HCT116 (cell line): Measurements from ENCODE around the gene LAMB4.

Experiments used
- CTCF ChIP-seq, 3 experiments: fragments of 200-600 bp in 1 of 3; sonication (generic) in 1 of 3; IDR thresholded peaks in 2 of 3; conservative IDR thresholded peaks in 1 of 3; 2 replicates each; pipeline ENCODE4 v1.5.1; 2012 to 2017; ENCODE audit warnings: low read depth in 2 of 3, low read length in 2 of 3, antibody characterized with exemption in 1 of 3, borderline replicate concordance in 1 of 3, control low read depth in 1 of 3, mild to moderate bottlenecking in 1 of 3, mixed read lengths in 1 of 3, mixed run types in 1 of 3, moderate library complexity in 1 of 3; ENCODE audit not compliant: insufficient read depth in 1 of 3
- EGR1 ChIP-seq: IDR thresholded peaks from 2 replicates; pipeline ENCODE4 v1.6.1; 2012; ENCODE audit warnings: low read depth
- ELF1 ChIP-seq: IDR thresholded peaks from 2 replicates; pipeline ENCODE4 v1.6.1; 2012; ENCODE audit warnings: low read depth, borderline replicate concordance
- EZH2 ChIP-seq: fragments of 200-600 bp; sonication (generic); IDR thresholded peaks from 2 replicates; pipeline ENCODE4 v1.6.1; 2017; ENCODE audit warnings: antibody characterized with exemption, mixed run types
- EZH2phosphoT487 ChIP-seq: fragments of 200-600 bp; IDR thresholded peaks from 2 replicates; pipeline ENCODE4 v1.6.1; 2018; ENCODE audit warnings: antibody characterized with exemption, borderline replicate concordance
- POLR2A ChIP-seq: IDR thresholded peaks from 2 replicates; pipeline ENCODE4 v1.7.0; 2011; ENCODE audit warnings: borderline replicate concordance; ENCODE audit not compliant: insufficient read depth, insufficient read length; ENCODE audit errors: extremely low read depth
- POLR2AphosphoS5 ChIP-seq: IDR thresholded peaks from 2 replicates; pipeline ENCODE4 v1.6.1; 2011; ENCODE audit warnings: mild to moderate bottlenecking, low read depth, low read length, moderate library complexity
- REST ChIP-seq: IDR thresholded peaks from 2 replicates; pipeline ENCODE4 v1.6.1; 2012; ENCODE audit warnings: low read depth
- ZFX ChIP-seq: fragments of 450-650 bp; IDR thresholded peaks from 2 replicates; pipeline ENCODE4 v1.6.1; 2017
- TF ChIP-seq, protein P1 (sequence below): IDR thresholded peaks from 2 replicates; pipeline ENCODE4 v1.6.1; 2011; ENCODE audit warnings: mild to moderate bottlenecking, low read length, moderate library complexity; ENCODE audit not compliant: insufficient replicate concordance; ENCODE audit errors: extremely low read depth

DNA sequence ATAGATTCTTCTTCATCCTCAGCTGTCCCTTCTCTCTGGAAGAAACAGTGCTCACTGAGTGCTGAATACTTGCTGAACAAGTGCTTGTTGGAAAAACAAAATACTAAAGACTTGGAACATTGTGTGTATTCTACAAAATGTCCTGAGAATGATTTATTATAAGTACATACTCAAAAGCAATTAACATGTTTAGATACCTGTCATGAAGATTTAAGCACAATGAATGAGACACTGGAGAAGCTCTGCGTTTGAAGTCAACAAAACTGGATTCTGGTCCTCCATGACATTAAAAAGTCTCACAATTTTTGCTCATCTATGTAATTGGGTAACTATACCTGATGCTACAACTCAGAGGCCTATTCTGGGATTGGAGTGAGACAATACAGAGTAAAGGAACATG is 92.4 kb downstream of the LAMB4 start:
- TF ChIP-seq ZFX (no peak), EZH2phosphoT487 (no peak), POLR2A (no peak), CTCF (IDR thresholded peaks at IDR 0.05 in 2 of 3, conservative IDR thresholded peaks at IDR 0.05 in 1 of 3; ENCODE audit: borderline replicate concordance in 1 of 3, insufficient read depth in 1 of 3, low read depth in 2 of 3, low read length in 2 of 3) (no peak), EZH2 (no peak), POLR2AphosphoS5 (no peak), REST (no peak), ELF1 (no peak), EGR1 (no peak)
- TF ChIP-seq, protein P1, sequence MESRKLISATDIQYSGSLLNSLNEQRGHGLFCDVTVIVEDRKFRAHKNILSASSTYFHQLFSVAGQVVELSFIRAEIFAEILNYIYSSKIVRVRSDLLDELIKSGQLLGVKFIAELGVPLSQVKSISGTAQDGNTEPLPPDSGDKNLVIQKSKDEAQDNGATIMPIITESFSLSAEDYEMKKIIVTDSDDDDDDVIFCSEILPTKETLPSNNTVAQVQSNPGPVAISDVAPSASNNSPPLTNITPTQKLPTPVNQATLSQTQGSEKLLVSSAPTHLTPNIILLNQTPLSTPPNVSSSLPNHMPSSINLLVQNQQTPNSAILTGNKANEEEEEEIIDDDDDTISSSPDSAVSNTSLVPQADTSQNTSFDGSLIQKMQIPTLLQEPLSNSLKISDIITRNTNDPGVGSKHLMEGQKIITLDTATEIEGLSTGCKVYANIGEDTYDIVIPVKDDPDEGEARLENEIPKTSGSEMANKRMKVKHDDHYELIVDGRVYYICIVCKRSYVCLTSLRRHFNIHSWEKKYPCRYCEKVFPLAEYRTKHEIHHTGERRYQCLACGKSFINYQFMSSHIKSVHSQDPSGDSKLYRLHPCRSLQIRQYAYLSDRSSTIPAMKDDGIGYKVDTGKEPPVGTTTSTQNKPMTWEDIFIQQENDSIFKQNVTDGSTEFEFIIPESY, result no peak
